ENCODE results near the gene POLK. TPM values are rescaled to one million over a fixed set of nuclear protein-coding genes. Genes with fewer than 3 reads are reported as not detected.

POLK gene
- 10 to 100 TPM; 29.8 to 30.7 TPM for total RNA-seq

- peak within 1 kb of the TSS; percentile 97 for H3K4me3 Mint-ChIP-seq
- POLR2A ChIA-PET = interaction anchor here (0.8 to 1.2 kb wide), 4 partner anchors 9 to 76 kb away, joined by 3 to 5 read pairs (median 4); no protein-coding TSS in a partner anchor
- CTCF ChIA-PET = interaction anchor here (1.0 to 1.5 kb wide), 3 partner anchors 10 to 452 kb away, joined by 3 to 4 read pairs (median 4); no protein-coding TSS in a partner anchor
- peaks cover 38% of the 10 kb centered on the region for H3K4me1 Mint-ChIP-seq (ENCODE audit: low read depth)
- ATAC-seq (peak; percentile 92), DNase-seq (peak; percentile 98)
- peaks cover 22% of the 10 kb centered on the region for H3K36me3 Mint-ChIP-seq (ENCODE audit: low read depth)
- H3K27ac Mint-ChIP-seq = peak within 1 kb of the TSS; percentile 96
- H3K27me3 Mint-ChIP-seq (ENCODE audit: low read depth) = no peaks in the 10 kb centered on the region
- H3K9me3 Mint-ChIP-seq (ENCODE audit: insufficient read depth) = no peaks in the 10 kb centered on the region
Measured at GRCh38 chr5:75511435-75512382, at the start of gene POLK, which contains the start of gene CERT1. Gene POLK, plus strand, starts transcription at chr5:75511891. Gene CERT1, minus strand, starts transcription at chr5:75511629. Its CDS starts 422 bp downstream, at chr5:75511207.

GRCh38 chr5:75463726-75464125 lies 48.0 kb upstream of the POLK start:
- POLR2A ChIA-PET = no interaction called here
- H3K4me1 Mint-ChIP-seq (ENCODE audit: low read depth) = peaks cover 23% of the 10 kb centered on the region

GRCh38 chr5:75465480-75465879 lies 46.2 kb upstream of the POLK start:
- no peak for ATAC-seq
- CTCF ChIA-PET = no interaction called here
- H3K4me1 Mint-ChIP-seq (ENCODE audit: low read depth) = peaks cover 23% of the 10 kb centered on the region
- peaks cover 27% of the 10 kb centered on the region for H3K9me3 Mint-ChIP-seq (ENCODE audit: insufficient read depth)
- no peak for DNase-seq
- no peaks in the 10 kb centered on the region for H3K27me3 Mint-ChIP-seq (ENCODE audit: low read depth)
- POLR2A ChIA-PET = no interaction called here
- no peak overlapping the region for H3K27ac Mint-ChIP-seq
- H3K4me3 Mint-ChIP-seq = no peak overlapping the region
- peaks cover 36% of the 10 kb centered on the region for H3K36me3 Mint-ChIP-seq (ENCODE audit: low read depth)

More at GRCh38 chr5:75463726-75464125, 48.0 kb upstream of the POLK start:
- DNase-seq (no peak), ATAC-seq (no peak)
- H3K4me3 Mint-ChIP-seq = no peak overlapping the region
- peaks cover 29% of the 10 kb centered on the region for H3K36me3 Mint-ChIP-seq (ENCODE audit: low read depth)
- H3K27ac Mint-ChIP-seq = no peak overlapping the region
- CTCF ChIA-PET = no interaction called here
- peaks cover 18% of the 10 kb centered on the region for H3K9me3 Mint-ChIP-seq (ENCODE audit: insufficient read depth)
- no peaks in the 10 kb centered on the region for H3K27me3 Mint-ChIP-seq (ENCODE audit: low read depth)

GRCh38 chr5:75466006-75466716 lies 45.5 kb upstream of the POLK start:
- no peaks in the 10 kb centered on the region for H3K27me3 Mint-ChIP-seq (ENCODE audit: low read depth)
- ATAC-seq (no peak), DNase-seq (no peak)
- CTCF ChIA-PET = no interaction called here
- POLR2A ChIA-PET = no interaction called here
- H3K36me3 Mint-ChIP-seq (ENCODE audit: low read depth) = peaks cover 41% of the 10 kb centered on the region
- H3K27ac Mint-ChIP-seq = no peak overlapping the region
- H3K4me3 Mint-ChIP-seq = no peak overlapping the region
- H3K4me1 Mint-ChIP-seq (ENCODE audit: low read depth) = peaks cover 23% of the 10 kb centered on the region
- H3K9me3 Mint-ChIP-seq (ENCODE audit: insufficient read depth) = peaks cover 33% of the 10 kb centered on the region

- no peak overlapping the region for H3K27ac Mint-ChIP-seq
- H3K36me3 Mint-ChIP-seq (ENCODE audit: low read depth) = peaks cover 39% of the 10 kb centered on the region
- no peaks in the 10 kb centered on the region for H3K27me3 Mint-ChIP-seq (ENCODE audit: low read depth)
- H3K9me3 Mint-ChIP-seq (ENCODE audit: insufficient read depth) = peaks cover 29% of the 10 kb centered on the region
- DNase-seq (no peak), ATAC-seq (no peak)
- ChIA-PET CTCF (no interaction called here), POLR2A (interaction anchor here (0.6 kb wide), 1 partner anchor 881 kb away, joined by 4 read pairs; no protein-coding TSS in a partner anchor)
- H3K4me3 Mint-ChIP-seq = no peak overlapping the region
- H3K4me1 Mint-ChIP-seq (ENCODE audit: low read depth) = peaks cover 15% of the 10 kb centered on the region
Measured at GRCh38 chr5:75468593-75468992, 43.1 kb upstream of the POLK start.

- ChIA-PET POLR2A (interaction anchor here (0.6 kb wide), 1 partner anchor 881 kb away, joined by 4 read pairs; no protein-coding TSS in a partner anchor), CTCF (interaction anchor here (0.7 kb wide), 1 partner anchor 148 kb away, joined by 3 read pairs; no protein-coding TSS in a partner anchor)
- Mint-ChIP-seq H3K36me3 (ENCODE audit: low read depth) (peaks cover 39% of the 10 kb centered on the region), H3K27ac (no peak overlapping the region), H3K9me3 (ENCODE audit: insufficient read depth) (peaks cover 29% of the 10 kb centered on the region), H3K27me3 (ENCODE audit: low read depth) (no peaks in the 10 kb centered on the region), H3K4me1 (ENCODE audit: low read depth) (peaks cover 11% of the 10 kb centered on the region), H3K4me3 (no peak overlapping the region)
- ATAC-seq (no peak), DNase-seq (no peak)
Measured at GRCh38 chr5:75469017-75469416, 42.7 kb upstream of the POLK start.

- Mint-ChIP-seq H3K4me1 (ENCODE audit: low read depth) (peaks cover 7% of the 10 kb centered on the region), H3K9me3 (ENCODE audit: insufficient read depth) (peaks cover 29% of the 10 kb centered on the region), H3K4me3 (no peak overlapping the region), H3K27ac (no peak overlapping the region), H3K36me3 (ENCODE audit: low read depth) (peaks cover 37% of the 10 kb centered on the region), H3K27me3 (ENCODE audit: low read depth) (no peaks in the 10 kb centered on the region)
- POLR2A ChIA-PET = no interaction called here
- DNase-seq (no peak), ATAC-seq (no peak)
- CTCF ChIA-PET = no interaction called here
Measured at GRCh38 chr5:75471193-75471592, 40.5 kb upstream of the POLK start.

GRCh38 chr5:75472973-75473372 lies 38.7 kb upstream of the POLK start:
- no peaks in the 10 kb centered on the region for H3K27me3 Mint-ChIP-seq (ENCODE audit: low read depth)
- no peak overlapping the region for H3K27ac Mint-ChIP-seq
- peaks cover 24% of the 10 kb centered on the region for H3K9me3 Mint-ChIP-seq (ENCODE audit: insufficient read depth)
- ATAC-seq = no peak
- H3K36me3 Mint-ChIP-seq (ENCODE audit: low read depth) = peaks cover 32% of the 10 kb centered on the region
- no peak overlapping the region for H3K4me3 Mint-ChIP-seq
- H3K4me1 Mint-ChIP-seq (ENCODE audit: low read depth) = no peaks in the 10 kb centered on the region
- CTCF ChIA-PET = no interaction called here
- POLR2A ChIA-PET = interaction anchor here (0.5 kb wide), 1 partner anchor 656 kb away, joined by 3 read pairs; no protein-coding TSS in a partner anchor
- DNase-seq = no peak

GRCh38 chr5:75473463-75473862 lies 38.2 kb upstream of the POLK start:
- POLR2A ChIA-PET = interaction anchor here (0.5 to 0.6 kb wide), 2 partner anchors 103 to 655 kb away, joined by 3 to 6 read pairs; no protein-coding TSS in a partner anchor
- Mint-ChIP-seq H3K4me3 (no peak overlapping the region), H3K36me3 (ENCODE audit: low read depth) (peaks cover 27% of the 10 kb centered on the region), H3K27me3 (ENCODE audit: low read depth) (no peaks in the 10 kb centered on the region), H3K9me3 (ENCODE audit: insufficient read depth) (peaks cover 21% of the 10 kb centered on the region), H3K4me1 (ENCODE audit: low read depth) (no peaks in the 10 kb centered on the region), H3K27ac (no peak overlapping the region)
- ATAC-seq = no peak
- CTCF ChIA-PET = no interaction called here
- DNase-seq = no peak

GRCh38 chr5:75475364-75475763 lies 36.3 kb upstream of the POLK start:
- Mint-ChIP-seq H3K4me3 (no peak overlapping the region), H3K9me3 (ENCODE audit: insufficient read depth) (peaks cover 7% of the 10 kb centered on the region), H3K27ac (no peak overlapping the region), H3K36me3 (ENCODE audit: low read depth) (peaks cover 17% of the 10 kb centered on the region), H3K4me1 (ENCODE audit: low read depth) (no peaks in the 10 kb centered on the region), H3K27me3 (ENCODE audit: low read depth) (no peaks in the 10 kb centered on the region)
- no peak for ATAC-seq
- DNase-seq = no peak
- CTCF ChIA-PET = no interaction called here
- POLR2A ChIA-PET = no interaction called here

- no peak overlapping the region for H3K27ac Mint-ChIP-seq
Measured at GRCh38 chr5:75481024-75481423, 30.7 kb upstream of the POLK start.

More at GRCh38 chr5:75481024-75481423, 30.7 kb upstream of the POLK start:
- POLR2A ChIA-PET = no interaction called here
- Mint-ChIP-seq H3K4me3 (no peak overlapping the region), H3K27me3 (ENCODE audit: low read depth) (no peaks in the 10 kb centered on the region), H3K9me3 (ENCODE audit: insufficient read depth) (peaks cover 25% of the 10 kb centered on the region), H3K4me1 (ENCODE audit: low read depth) (no peaks in the 10 kb centered on the region), H3K36me3 (ENCODE audit: low read depth) (peaks cover 42% of the 10 kb centered on the region)
- CTCF ChIA-PET = no interaction called here
- DNase-seq (no peak), ATAC-seq (no peak)

Measured in activated CD8-positive, alpha-beta T cell treated with anti-CD3 and anti-CD28 coated beads, Interleukin-2, amount 10 ng/mL, durations not matched to agents 7 days and 5 days (primary cell).